Measurements from ENCODE around the gene EHF.

Gene EHF

DNA sequence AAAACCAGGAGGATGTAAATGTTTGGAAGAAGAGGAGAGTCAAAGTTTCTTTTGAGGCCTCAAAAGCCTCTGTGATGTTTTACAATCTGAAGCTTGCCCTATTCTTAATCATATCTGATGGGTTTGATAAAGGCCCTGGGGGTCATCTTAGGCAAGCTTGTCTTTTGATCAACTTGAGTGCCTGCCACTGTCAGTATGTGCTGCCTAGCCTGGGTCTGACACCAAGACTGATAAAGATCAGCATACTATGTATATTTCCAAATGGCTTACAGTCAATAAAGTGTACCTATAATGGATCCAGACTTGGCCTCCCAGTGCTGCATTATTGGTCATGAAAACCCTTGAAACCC is 12.7 kb downstream of the EHF start:
- no peak overlapping the region for H3K27ac ChIP-seq (ENCODE audit: low read depth, low read length)
- H3K9me3 ChIP-seq (ENCODE audit: insufficient read depth, low read length): no peaks in the 10 kb centered on the region
- H3K9ac ChIP-seq (ENCODE audit: low read length): no peak overlapping the region
- no peak overlapping the region for H3K4me3 ChIP-seq (ENCODE audit: insufficient read depth, low read length, poor library complexity, severe bottlenecking)
- no peaks in the 10 kb centered on the region for H3F3A ChIP-seq (ENCODE audit: insufficient read depth)
- H2AFZ ChIP-seq (ENCODE audit: low read depth, low read length, severe bottlenecking): no peak overlapping the region
- no peaks in the 10 kb centered on the region for H3K9me2 ChIP-seq (replicated peaks; ENCODE audit: insufficient read depth, low read length)
- no peak overlapping the region for H3K4me2 ChIP-seq (ENCODE audit: low read depth, low read length, poor library complexity, severe bottlenecking)
- H3K79me2 ChIP-seq (ENCODE audit: insufficient read depth, low read length): no peaks in the 10 kb centered on the region
- H3K36me3 ChIP-seq (ENCODE audit: low read length): no peaks in the 10 kb centered on the region
- no peaks in the 10 kb centered on the region for H3K27me3 ChIP-seq (ENCODE audit: low read length)
- no peaks in the 10 kb centered on the region for H4K20me1 ChIP-seq (ENCODE audit: low read depth, low read length)
- no peak for TF ChIP-seq EZH2phosphoT487 (conservative IDR thresholded peaks at IDR 0.05; ENCODE audit: low read length)
- TF ChIP-seq, protein P1, sequence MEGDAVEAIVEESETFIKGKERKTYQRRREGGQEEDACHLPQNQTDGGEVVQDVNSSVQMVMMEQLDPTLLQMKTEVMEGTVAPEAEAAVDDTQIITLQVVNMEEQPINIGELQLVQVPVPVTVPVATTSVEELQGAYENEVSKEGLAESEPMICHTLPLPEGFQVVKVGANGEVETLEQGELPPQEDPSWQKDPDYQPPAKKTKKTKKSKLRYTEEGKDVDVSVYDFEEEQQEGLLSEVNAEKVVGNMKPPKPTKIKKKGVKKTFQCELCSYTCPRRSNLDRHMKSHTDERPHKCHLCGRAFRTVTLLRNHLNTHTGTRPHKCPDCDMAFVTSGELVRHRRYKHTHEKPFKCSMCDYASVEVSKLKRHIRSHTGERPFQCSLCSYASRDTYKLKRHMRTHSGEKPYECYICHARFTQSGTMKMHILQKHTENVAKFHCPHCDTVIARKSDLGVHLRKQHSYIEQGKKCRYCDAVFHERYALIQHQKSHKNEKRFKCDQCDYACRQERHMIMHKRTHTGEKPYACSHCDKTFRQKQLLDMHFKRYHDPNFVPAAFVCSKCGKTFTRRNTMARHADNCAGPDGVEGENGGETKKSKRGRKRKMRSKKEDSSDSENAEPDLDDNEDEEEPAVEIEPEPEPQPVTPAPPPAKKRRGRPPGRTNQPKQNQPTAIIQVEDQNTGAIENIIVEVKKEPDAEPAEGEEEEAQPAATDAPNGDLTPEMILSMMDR (IDR thresholded peaks at IDR 0.05; ENCODE audit: insufficient read depth, low read length, poor library complexity, severe bottlenecking): no peak

DNA sequence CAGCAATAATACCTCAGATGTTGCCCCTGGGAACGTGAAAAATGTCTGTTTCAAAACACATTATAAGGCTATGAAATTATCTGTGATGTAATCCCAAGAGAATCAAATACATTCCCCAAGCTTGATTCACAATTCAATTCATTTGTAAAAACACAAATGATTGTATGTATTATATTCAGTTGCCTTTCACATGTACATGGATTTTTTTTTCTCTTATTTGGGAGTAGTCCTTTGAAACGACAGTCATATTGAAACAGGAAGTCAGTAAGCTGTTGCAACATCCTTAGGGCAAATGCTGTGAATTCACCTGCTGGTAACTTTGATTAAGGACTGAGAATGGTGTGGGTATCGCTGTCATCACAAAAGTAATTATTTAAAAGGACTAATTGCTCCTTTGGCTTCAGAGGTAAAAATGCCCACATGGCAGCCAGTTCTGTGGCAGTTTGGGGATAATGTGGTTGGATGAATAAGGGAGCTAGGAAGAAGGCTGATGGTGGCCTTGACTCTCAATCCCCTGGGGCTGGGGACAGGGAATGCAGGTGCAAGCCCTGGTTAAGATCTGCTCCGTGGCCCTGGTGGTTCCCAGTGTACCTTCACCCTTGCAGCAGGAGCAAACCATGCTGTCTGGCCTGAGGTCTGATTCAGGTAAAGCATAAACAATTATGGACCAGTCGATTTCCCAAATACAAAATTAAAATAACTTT is 13.2 kb downstream of the EHF start:
- no peaks in the 10 kb centered on the region for H3F3A ChIP-seq (ENCODE audit: insufficient read depth)
- no peaks in the 10 kb centered on the region for H4K20me1 ChIP-seq (ENCODE audit: low read depth, low read length)
- H3K36me3 ChIP-seq (ENCODE audit: low read length): no peaks in the 10 kb centered on the region
- H3K4me3 ChIP-seq (ENCODE audit: insufficient read depth, low read length, poor library complexity, severe bottlenecking): no peak overlapping the region
- no peak overlapping the region for H2AFZ ChIP-seq (ENCODE audit: low read depth, low read length, severe bottlenecking)
- H3K79me2 ChIP-seq (ENCODE audit: insufficient read depth, low read length): no peaks in the 10 kb centered on the region
- H3K9ac ChIP-seq (ENCODE audit: low read length): no peak overlapping the region
- no peak overlapping the region for H3K4me2 ChIP-seq (ENCODE audit: low read depth, low read length, poor library complexity, severe bottlenecking)
- no peak for TF ChIP-seq EZH2phosphoT487 (conservative IDR thresholded peaks at IDR 0.05; ENCODE audit: low read length)
- TF ChIP-seq, protein P1 (IDR thresholded peaks at IDR 0.05; ENCODE audit: insufficient read depth, low read length, poor library complexity, severe bottlenecking): no peak
- no peaks in the 10 kb centered on the region for H3K9me3 ChIP-seq (ENCODE audit: insufficient read depth, low read length)
- H3K9me2 ChIP-seq (replicated peaks; ENCODE audit: insufficient read depth, low read length): no peaks in the 10 kb centered on the region
- H3K27me3 ChIP-seq (ENCODE audit: low read length): no peaks in the 10 kb centered on the region
- H3K27ac ChIP-seq (ENCODE audit: low read depth, low read length): no peak overlapping the region

DNA sequence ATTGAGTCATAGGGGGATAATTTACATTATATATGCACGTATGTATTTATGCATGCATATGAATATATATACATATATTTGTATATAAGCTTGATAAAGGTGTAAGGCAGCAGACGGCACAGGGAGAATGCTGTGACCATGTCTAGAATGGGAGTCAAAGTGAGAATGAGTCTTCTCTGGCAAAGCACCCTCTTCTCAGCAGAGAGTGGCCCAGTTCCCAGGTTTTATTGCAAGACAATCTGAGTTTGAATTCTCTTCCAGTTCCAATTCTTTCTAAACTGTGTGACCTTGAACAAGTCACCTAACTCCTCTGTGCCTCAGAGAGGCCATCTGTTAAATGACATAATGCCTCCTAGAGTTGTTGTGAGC is 13.8 kb downstream of the EHF start:
- no peaks in the 10 kb centered on the region for H3K27me3 ChIP-seq (ENCODE audit: low read length)
- no peaks in the 10 kb centered on the region for H3K79me2 ChIP-seq (ENCODE audit: insufficient read depth, low read length)
- no peak overlapping the region for H3K4me2 ChIP-seq (ENCODE audit: low read depth, low read length, poor library complexity, severe bottlenecking)
- no peak overlapping the region for H3K4me3 ChIP-seq (ENCODE audit: insufficient read depth, low read length, poor library complexity, severe bottlenecking)
- H4K20me1 ChIP-seq (ENCODE audit: low read depth, low read length): no peaks in the 10 kb centered on the region
- no peak overlapping the region for H3K27ac ChIP-seq (ENCODE audit: low read depth, low read length)
- no peak overlapping the region for H3K9ac ChIP-seq (ENCODE audit: low read length)
- no peaks in the 10 kb centered on the region for H3F3A ChIP-seq (ENCODE audit: insufficient read depth)
- no peaks in the 10 kb centered on the region for H3K9me2 ChIP-seq (replicated peaks; ENCODE audit: insufficient read depth, low read length)
- H2AFZ ChIP-seq (ENCODE audit: low read depth, low read length, severe bottlenecking): no peak overlapping the region
- TF ChIP-seq EZH2phosphoT487 (conservative IDR thresholded peaks at IDR 0.05; ENCODE audit: low read length): no peak
- TF ChIP-seq, protein P1 (IDR thresholded peaks at IDR 0.05; ENCODE audit: insufficient read depth, low read length, poor library complexity, severe bottlenecking): no peak
- no peaks in the 10 kb centered on the region for H3K36me3 ChIP-seq (ENCODE audit: low read length)
- H3K9me3 ChIP-seq (ENCODE audit: insufficient read depth, low read length): no peaks in the 10 kb centered on the region
